ENCODE results near the gene DHTKD1. TPM values are rescaled to one million over a fixed set of nuclear protein-coding genes. Genes with fewer than 3 reads are reported as not detected.

DHTKD1 gene
- total RNA-seq, 1 experiment from 2014 or later: 20.6 TPM

GRCh38 chr10:12165036-12165435, 96.3 kb downstream of the DHTKD1 start:
- Histone ChIP-seq H3K4me2 (ENCODE audit: low read length) (no peak overlapping the region), H3K9ac (ENCODE audit: low read length) (no peak overlapping the region), H3K9me2 (ENCODE audit: insufficient read depth) (no peaks in the 10 kb centered on the region), H3K4me3 (replicated peaks in 1 of 2; ENCODE audit: low read depth in 1 of 2, low read length in 2 of 2) (no peak overlapping the region), H3K36me3 (ENCODE audit: control insufficient read depth in 1 of 2, insufficient read depth in 2 of 2, low read length in 2 of 2) (peaks cover 17 to 19% of the 10 kb centered on the region in 2 experiments), H2AFZ (ENCODE audit: low read depth, low read length, poor library complexity, severe bottlenecking) (no peak overlapping the region), H3K9me3 (ENCODE audit: control insufficient read depth in 1 of 2, insufficient read depth in 1 of 2, low read depth in 1 of 2, low read length in 2 of 2) (no peaks in the 10 kb centered on the region), H3K27me3 (ENCODE audit: insufficient read depth, low read length) (no peaks in the 10 kb centered on the region), H3K79me2 (ENCODE audit: insufficient read depth, low read length) (no peaks in the 10 kb centered on the region), H3K4me1 (ENCODE audit: control insufficient read depth in 1 of 2, insufficient read depth in 2 of 2, low read length in 2 of 2) (no peaks in the 10 kb centered on the region), H3K27ac (ENCODE audit: low read depth, low read length) (no peak overlapping the region), H4K20me1 (ENCODE audit: insufficient read depth) (no peaks in the 10 kb centered on the region)
- no peak for DNase-seq (ENCODE audit: low read depth, low spot score)
- ChIA-PET POLR2A (no interaction called here), RAD21 (ENCODE audit: low non-redundant PET in 1 of 2, low total read pairs in 2 of 2, uncharacterized antibody in 2 of 2, unreplicated experiment in 2 of 2) (no interaction called here), CTCF (no interaction called here)
- no TSS peak for BruUV-seq (replicated peaks)
- TF ChIP-seq ZFX (IDR thresholded peaks at IDR 0.05) (no peak), EGR1 (IDR thresholded peaks at IDR 0.05; ENCODE audit: low read depth) (no peak), SP1 (IDR thresholded peaks at IDR 0.05; ENCODE audit: low read depth) (no peak), ZNF274 (IDR thresholded peaks at IDR 0.05; ENCODE audit: low read depth, low read length) (no peak), POLR2AphosphoS5 (IDR thresholded peaks at IDR 0.05; ENCODE audit: low read depth, low read length) (no peak), YY1 (IDR thresholded peaks at IDR 0.05; ENCODE audit: extremely low read depth, insufficient replicate concordance, low read depth, low read length) (no peak), EZH2phosphoT487 (IDR thresholded peaks at IDR 0.05; ENCODE audit: borderline replicate concordance) (no peak), POLR2A (IDR thresholded peaks at IDR 0.05; ENCODE audit: borderline replicate concordance, extremely low read depth, insufficient read depth, insufficient read length) (no peak), CBX3 (IDR thresholded peaks at IDR 0.05; ENCODE audit: low read depth) (no peak), FOSL1 (IDR thresholded peaks at IDR 0.05; ENCODE audit: low read depth) (no peak), JUND (IDR thresholded peaks at IDR 0.05) (no peak), CTCF (IDR thresholded peaks at IDR 0.05 in 2 of 3, conservative IDR thresholded peaks at IDR 0.05 in 1 of 3; ENCODE audit: borderline replicate concordance in 1 of 3, insufficient read depth in 1 of 3, low read depth in 2 of 3, low read length in 2 of 3) (no peak), REST (IDR thresholded peaks at IDR 0.05; ENCODE audit: low read depth) (no peak), EZH2 (IDR thresholded peaks at IDR 0.05) (no peak), RAD21 (IDR thresholded peaks at IDR 0.05; ENCODE audit: low read depth) (no peak), ZBTB33 (IDR thresholded peaks at IDR 0.05; ENCODE audit: extremely low read depth, insufficient replicate concordance, low read length) (no peak), TCF7L2 (IDR thresholded peaks at IDR 0.05; ENCODE audit: borderline replicate concordance, extremely low read depth, insufficient read depth, insufficient read length) (no peak), CEBPB (IDR thresholded peaks at IDR 0.05; ENCODE audit: low read depth) (no peak), SIN3A (IDR thresholded peaks at IDR 0.05; ENCODE audit: low read depth) (no peak)
- intact Hi-C loops (cut with micrococcal nuclease): no loop called here
- ATAC-seq: no peak

Data from HCT116 (cell line).